H1 (cell line): Measurements from ENCODE around the gene SEMA5B. TPM values are rescaled to one million over a fixed set of nuclear protein-coding genes. Genes with fewer than 3 reads are reported as not detected.

Experiments
- CHD7 ChIP-seq: fragments of 300-600 bp; sonication (generic); IDR thresholded peaks from 2 replicates; pipeline ENCODE4 v1.7.1; 2012; ENCODE audit warnings: low read length, moderate library complexity, mild to moderate bottlenecking, inconsistent platforms; ENCODE audit not compliant: insufficient replicate concordance
- EGR1 ChIP-seq: IDR thresholded peaks from 2 replicates; pipeline ENCODE4 v1.6.1; 2011; ENCODE audit warnings: low read depth, low read length, borderline replicate concordance
- JUN ChIP-seq: IDR thresholded peaks from 2 replicates; pipeline ENCODE4 v1.6.1; 2011; ENCODE audit warnings: low read depth, mild to moderate bottlenecking, improper control_type of control experiment, low read length
- KDM4A ChIP-seq: IDR thresholded peaks from one replicate; pipeline ENCODE4 v1.7.1; 2012; ENCODE audit warnings: low read depth, mild to moderate bottlenecking, moderate library complexity, low read length, inconsistent platforms; ENCODE audit not compliant: severe bottlenecking
- POLR2AphosphoS5 ChIP-seq: IDR thresholded peaks from 2 replicates; pipeline ENCODE4 v1.6.1; 2011; ENCODE audit warnings: low read depth, low read length
- SIN3A ChIP-seq, 2 experiments: IDR thresholded peaks in 1 of 2; conservative IDR thresholded peaks in 1 of 2; 2 replicates each; pipeline ENCODE4 v1.6.1; 2011 to 2012; ENCODE audit warnings: low read length in 2 of 2, improper control_type of control experiment in 1 of 2, low read depth in 1 of 2, mild to moderate bottlenecking in 1 of 2
- polyA plus RNA-seq, 7 experiments: library from polyadenylated mRNA; depleted of rRNA in 3 of 7; stranded (reverse) in 5 of 7; unstranded in 2 of 7; fragments of >200 nt in 5 of 7; fragments of 200-250 nt in 2 of 7; gene quantifications; 1 replicate in 5 of 7; 2 replicates in 1 of 7; 4 replicates in 1 of 7; pipeline versions ENCODE4 v1.2.1 to v1.2.3, GENCODE V29; 2011 to 2013; ENCODE audit warnings: missing spikeins in 2 of 7, mixed read lengths in 2 of 7
- total RNA-seq: library from RNA; stranded (reverse); fragmentation: NEBNext Ultra II Directional; extraction: Animal tissue kit (Norgen Biotek cat#: 25700); gene quantifications from 2 replicates; pipeline ENCODE4 v1.2.1, GENCODE V29; 2021

The SEMA5B gene
- total and polyA plus RNA-seq, 2 of the 8 experiments (the other 6 are each of a cell fraction or from before 2014, with no cell fraction given): 13.1 to 22.4 TPM

DNA sequence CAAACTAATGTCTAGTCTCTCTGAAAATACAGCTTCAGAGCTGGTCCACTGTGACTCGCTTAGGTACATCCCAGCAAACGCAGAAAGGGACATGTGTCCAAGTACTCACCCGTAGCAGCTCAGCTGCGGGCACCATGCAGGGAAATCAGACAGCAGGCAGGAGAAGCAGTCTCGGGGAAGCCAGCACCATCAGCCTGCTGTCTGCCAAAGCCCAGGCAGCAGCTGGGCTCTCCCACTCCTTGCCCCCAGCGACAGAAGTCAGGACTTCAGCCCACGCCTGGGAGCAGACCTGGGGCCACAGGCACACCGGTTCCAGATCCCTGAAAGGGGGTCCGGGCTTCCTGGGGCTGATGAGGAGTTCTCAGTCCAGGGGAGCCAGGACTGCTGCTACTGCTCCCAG lies 34.9 kb downstream of the SEMA5B start (continued):
- no peak for TF ChIP-seq CHD7
- TF ChIP-seq SIN3A (conservative IDR thresholded peaks at IDR 0.05 in 1 of 2, IDR thresholded peaks at IDR 0.05 in 1 of 2; ENCODE audit: low read depth in 1 of 2, low read length in 2 of 2): no peak
- TF ChIP-seq KDM4A: no peak
- no peak for TF ChIP-seq EGR1
- TF ChIP-seq JUN: no peak
- no peak for TF ChIP-seq POLR2AphosphoS5
